HG03460 (cell line): ENCODE data around the gene SOD1.

Experiments used
- ATAC-seq: cut with Tn5 transposase; IDR thresholded peaks from one replicate; pipeline ENCODE4 v1.9.1; 2021; ENCODE audit not compliant: unreplicated experiment

The SOD1 gene

DNA sequence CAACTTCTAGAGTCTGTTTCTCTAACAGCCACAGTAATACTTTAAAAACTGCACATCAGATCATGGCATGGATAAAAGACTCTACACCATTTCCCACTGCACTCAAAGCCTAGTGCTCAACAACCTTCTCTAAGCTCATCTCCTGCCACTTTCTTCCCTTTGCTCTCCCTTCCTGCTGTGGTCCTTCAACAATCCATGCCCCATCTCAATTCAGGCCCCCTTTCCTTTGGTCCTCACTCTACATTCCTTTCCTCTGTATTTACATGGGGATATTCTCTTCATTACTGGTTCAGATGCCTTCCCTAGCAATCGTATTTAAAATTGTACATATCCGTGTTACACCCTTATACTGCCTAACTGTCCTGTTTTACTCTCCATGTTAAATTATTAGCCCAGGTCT is 19.0 kb downstream of the SOD1 start:
- no peak for ATAC-seq

DNA sequence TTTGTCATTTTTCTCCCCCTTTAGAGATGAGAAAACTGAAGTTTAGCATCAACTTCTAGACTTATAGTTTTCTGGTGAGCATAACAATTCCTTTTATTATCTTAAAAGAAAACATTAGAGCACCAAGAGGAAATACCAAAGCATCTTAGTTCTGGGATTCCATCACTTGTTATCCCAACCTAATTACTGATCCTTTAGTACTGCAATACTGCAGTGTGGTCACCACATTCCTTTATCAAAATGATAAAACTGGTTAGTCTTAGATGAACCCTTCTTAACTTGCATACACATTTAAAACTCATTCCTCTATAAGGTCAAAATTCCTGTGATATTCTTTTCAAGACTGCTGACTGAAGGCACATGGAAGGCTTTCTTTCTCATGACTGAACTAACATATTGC is 23.1 kb downstream of the SOD1 start:
- no peak for ATAC-seq

DNA sequence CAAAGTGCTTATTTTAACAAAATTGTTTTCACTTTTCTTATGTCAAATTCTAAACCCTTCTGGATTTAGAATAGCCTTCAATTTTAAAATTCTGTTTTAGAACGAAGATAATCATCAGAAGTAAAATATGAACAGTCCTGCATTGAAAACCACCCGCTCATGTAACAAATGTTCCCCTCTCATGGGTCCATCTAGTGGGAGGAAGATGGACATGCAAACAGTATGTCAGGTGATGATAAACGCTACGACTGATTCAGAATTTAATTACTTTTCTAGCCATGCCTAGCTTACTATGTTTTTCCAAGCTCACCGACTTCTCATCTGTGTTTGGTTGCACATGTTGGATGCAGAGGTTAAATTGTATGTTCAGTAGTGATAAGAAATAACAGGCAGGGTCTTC is 23.5 kb downstream of the SOD1 start:
- ATAC-seq: no peak

- ATAC-seq: no peak
Observed at GRCh38 chr21:31684918-31685317, 25.4 kb downstream of the SOD1 start.

DNA sequence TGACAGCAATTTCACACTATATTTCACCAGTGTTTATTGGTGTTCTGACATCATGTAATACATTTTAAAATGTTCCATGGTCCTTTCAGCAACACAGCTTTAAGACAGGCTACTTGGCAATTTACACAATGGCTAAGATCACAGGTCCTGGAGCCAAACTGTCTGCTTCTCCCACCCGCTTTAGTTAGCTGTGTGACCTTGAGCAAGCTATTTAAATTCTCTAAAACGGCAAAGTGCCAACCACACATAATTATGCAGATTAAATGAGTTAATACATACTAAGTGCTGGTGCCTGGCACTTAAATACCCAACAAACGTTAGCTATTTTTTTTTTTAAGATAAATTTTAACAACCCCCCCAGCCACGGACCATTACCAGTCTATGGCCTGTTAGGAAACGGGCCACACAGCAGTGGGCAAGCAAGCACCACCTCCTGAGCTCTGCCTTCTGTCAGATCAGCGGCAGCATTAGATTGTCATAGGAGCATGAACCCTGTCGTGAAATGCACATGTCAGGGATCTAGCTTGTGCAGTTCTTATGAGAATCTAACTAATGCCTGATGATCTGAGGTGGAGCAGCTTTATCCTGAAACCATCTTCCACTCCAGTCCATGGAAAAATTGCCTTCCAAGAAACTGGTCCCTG is 26.9 kb downstream of the SOD1 start:
- ATAC-seq: no peak

- no peak for ATAC-seq
Observed at GRCh38 chr21:31687108-31687507, 27.6 kb downstream of the SOD1 start.

DNA sequence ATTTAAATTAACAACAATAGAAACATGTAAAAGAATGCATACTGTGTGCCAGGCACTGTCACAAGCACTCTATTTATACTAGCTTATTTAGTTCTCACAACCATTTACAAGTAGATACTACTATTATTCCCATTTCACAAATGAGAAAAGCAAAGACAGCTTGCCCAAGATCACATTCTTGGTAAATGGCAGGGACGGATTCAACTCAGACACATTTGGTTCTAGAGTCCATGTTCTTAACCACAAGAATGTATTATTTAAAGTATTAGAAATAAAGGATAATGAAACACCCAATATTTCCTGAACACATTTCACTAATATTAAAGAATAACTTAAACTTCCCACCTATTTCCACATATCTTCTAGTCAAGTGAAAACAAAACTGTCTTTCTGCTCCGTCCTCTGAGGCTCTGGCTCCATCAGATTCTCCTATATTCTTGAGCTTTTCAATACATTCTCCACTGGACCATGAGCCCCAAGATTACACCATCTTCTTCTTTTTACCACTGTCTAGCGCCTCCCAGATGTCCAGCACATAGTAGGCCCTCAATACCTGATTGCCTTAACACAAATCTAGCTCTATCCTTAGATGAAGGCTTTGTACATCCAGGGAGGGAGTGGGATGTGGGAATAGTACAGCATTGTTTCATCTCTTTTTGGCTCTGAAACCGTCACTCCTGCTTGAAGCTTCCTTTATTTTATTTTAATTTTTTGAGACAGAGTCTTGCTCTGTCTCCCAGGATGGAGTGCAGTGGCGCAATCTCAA is 29.3 kb downstream of the SOD1 start:
- no peak for ATAC-seq

DNA sequence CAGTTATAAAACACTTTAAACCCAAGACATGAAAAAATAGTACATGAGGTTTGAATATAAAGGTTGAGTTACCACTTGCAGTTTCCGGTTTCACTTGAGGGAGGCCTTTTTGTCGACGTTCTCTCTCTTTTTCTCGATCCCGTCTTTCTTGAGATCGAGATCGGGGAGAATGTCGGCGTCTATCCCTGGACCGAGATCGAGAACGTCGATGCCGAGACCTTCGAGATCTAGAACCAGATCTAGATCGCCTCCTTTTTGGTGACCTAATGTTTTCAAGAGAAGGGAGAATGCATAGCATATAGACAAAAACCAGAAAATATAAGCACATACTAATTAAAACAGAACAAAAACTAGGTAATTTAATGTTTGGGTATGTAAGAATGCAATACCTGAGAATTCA is 33.7 kb downstream of the SOD1 start:
- no peak for ATAC-seq

DNA sequence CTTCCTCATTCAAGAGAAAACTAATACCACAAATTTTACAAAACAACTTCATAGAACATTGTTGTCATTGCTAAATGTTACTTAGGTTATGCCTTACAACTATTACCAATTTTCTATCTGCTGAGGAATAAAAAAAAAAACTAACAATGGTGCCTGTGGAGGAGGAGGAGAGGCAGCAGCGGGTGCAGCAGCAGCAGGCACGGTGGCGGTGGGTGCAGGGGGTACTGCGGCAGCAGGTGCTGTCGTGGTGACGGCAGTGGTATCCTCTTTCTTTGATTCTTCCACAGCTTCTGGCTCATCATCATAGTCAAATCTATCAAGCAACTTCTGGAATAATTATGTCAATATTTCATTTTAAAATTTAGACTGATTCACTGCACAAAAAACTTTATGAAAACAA is 36.9 kb downstream of the SOD1 start:
- ATAC-seq: no peak

- no peak for ATAC-seq
Observed at GRCh38 chr21:31698461-31698860, 39.0 kb downstream of the SOD1 start.

DNA sequence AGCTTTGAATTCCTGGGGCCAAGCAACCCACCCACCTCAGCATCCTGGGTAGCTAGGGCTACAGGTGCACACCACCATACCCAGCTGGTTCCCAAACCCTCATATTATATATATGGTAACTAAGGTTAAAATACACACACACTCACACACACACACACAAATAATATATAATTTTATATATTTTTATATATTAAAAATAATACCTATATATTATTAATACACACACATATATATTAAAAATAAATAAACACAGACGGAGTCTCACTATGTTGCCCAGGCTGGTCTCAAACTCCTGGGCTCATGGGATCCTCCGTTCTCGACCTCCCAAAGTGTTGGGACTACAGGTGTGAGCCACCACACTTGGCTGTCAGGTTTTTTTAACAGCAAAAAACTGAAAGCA is 40.5 kb downstream of the SOD1 start:
- ATAC-seq: no peak

GRCh38 chr21:31706562-31706961 is 47.1 kb downstream of the SOD1 start:
- no peak for ATAC-seq

DNA sequence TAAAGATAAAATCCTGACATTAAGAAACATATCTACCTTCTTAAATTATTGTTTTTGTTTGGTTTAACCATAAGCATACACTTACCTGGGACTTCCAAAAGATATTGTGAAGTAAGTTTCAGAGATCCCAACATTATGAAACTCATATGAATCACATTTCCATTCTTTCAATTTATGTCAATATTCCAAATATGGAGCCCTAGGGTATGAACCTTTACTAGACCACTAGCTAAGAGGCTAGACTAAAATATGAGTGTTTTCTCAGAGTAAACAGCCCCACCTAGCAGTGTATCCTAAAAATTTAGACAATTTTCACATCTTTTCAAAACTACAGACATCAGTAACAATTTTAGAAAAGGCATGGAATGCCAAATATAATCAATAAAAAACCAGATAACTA is 48.0 kb downstream of the SOD1 start:
- ATAC-seq: no peak

DNA sequence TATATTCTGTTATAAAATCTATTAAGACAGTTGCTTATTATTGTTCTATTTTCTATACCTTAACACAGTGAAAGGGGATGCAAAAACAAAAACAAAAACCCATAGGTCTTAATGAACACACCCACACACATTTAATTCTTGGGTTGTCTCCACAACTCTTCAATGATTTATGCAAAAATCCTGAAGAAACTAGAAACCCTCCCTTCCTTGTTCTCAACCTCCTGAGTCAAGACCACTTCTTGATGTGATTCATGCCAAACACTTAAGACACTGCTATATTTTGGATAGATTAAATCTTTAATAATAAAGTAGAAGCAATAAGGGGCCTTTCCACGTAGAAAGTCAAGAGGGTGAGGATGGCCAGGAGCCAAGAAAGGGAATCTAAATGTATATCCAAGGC is 49.0 kb downstream of the SOD1 start:
- no peak for ATAC-seq

- no peak for ATAC-seq
Observed at GRCh38 chr21:31710586-31710985, 51.1 kb downstream of the SOD1 start.

GRCh38 chr21:31711326-31711725 is 51.8 kb downstream of the SOD1 start:
- no peak for ATAC-seq

DNA sequence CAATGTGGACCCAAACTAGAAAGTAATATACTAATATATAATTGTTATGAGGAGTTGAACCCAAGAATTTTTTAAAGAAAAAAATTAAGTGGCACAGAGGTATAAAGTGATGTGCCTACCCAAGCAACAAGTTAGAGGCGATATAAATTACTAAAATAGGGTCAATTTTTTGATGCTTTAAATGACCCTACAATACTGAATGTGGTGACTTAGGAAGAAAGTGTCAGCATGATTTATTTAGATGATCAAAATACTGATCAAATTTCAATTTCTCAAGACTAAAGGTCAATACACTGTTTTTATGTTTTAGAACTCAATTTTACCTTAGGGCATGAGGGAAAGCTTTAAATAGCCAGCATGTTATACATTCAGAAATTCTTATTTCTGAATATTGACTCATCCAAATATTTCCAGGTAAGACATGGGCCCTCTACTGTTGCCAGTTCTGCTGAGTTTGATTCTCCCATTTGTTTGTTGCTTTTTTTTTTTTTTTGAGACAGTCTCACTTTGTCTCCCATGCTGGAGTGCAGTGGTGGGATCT is 52.3 kb downstream of the SOD1 start:
- ATAC-seq: no peak

DNA sequence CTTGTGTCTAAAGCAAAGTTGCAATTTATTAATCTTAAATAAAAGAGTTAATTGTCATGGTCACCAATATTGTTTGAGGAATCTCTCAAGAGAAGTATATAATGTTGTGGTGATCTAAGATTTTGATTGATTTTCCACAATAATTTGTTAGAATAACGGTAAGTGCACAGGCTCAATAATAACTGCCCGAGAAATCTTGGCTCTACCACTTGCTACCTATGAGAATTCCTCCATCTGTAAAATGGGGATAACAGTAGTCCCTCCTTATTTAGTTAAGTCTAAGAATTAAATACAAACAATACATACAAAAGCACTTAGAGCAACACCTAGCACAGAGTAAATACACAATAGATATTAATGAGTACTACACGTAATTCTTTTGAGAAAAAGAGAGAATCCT is 53.6 kb downstream of the SOD1 start:
- ATAC-seq: no peak

GRCh38 chr21:31713973-31714740 is 54.7 kb downstream of the SOD1 start:
- ATAC-seq: peak; percentile 51

GRCh38 chr21:31714741-31715365 is 55.4 kb downstream of the SOD1 start:
- no peak for ATAC-seq

- ATAC-seq: no peak
Observed at GRCh38 chr21:31716106-31716505, 56.6 kb downstream of the SOD1 start.
